ENCODE data around the gene COPG2. TPM values are rescaled to one million over a fixed set of nuclear protein-coding genes. Genes with fewer than 3 reads are reported as not detected.

Gene COPG2
- total and polyA plus RNA-seq, 2 of the 4 experiments (the other 2 are of a cell fraction), result 18.1 to 50.0 TPM

GRCh38 chr7:130701650-130702049 is 33.1 kb upstream of the COPG2 start:
- POLR2A ChIA-PET (ENCODE audit: unreplicated experiment), result no interaction called here
- no peak overlapping the region for H2AK9ac ChIP-seq (replicated peaks; ENCODE audit: low read depth, low read length, poor library complexity)
- CTCF ChIA-PET, result no interaction called here

More at GRCh38 chr7:130701650-130702049, 33.1 kb upstream of the COPG2 start:
- BruUV-seq (replicated peaks), result no TSS peak
- dilution Hi-C loops (cut with HindIII; ENCODE audit: low sequenced_read_pairs, unreplicated experiment) (no loop called here), intact Hi-C loops (cut with micrococcal nuclease) (no loop called here), in situ Hi-C loops (cut with MboI; ENCODE audit: low sequenced_read_pairs) (no loop called here)
- Histone ChIP-seq H3K27me3 (ENCODE audit: control insufficient read depth, insufficient read depth, low read length) (peaks cover 8% of the 10 kb centered on the region), H4K20me1 (ENCODE audit: insufficient read depth, low read length) (no peaks in the 10 kb centered on the region), H3K79me1 (ENCODE audit: low read depth in 1 of 2, low read length in 2 of 2) (no peaks in the 10 kb centered on the region), H2BK20ac (ENCODE audit: low read depth, low read length) (no peak overlapping the region), H3K4me3 (ENCODE audit: insufficient read depth, low read depth, low read length) (no peak overlapping the region), H4K8ac (ENCODE audit: low read depth in 2 of 2, low read length in 2 of 2) (no peak overlapping the region), H3K9ac (ENCODE audit: low read depth, low read length) (no peak overlapping the region), H4K91ac (ENCODE audit: insufficient read depth, low read depth, low read length) (no peak overlapping the region), H4K5ac (ENCODE audit: low read depth, low read length) (no peak overlapping the region), H2AK5ac (ENCODE audit: low read depth, low read length) (no peak overlapping the region), H2BK120ac (ENCODE audit: low read depth, low read length) (no peak overlapping the region), H3K4me2 (ENCODE audit: low read depth, low read length) (no peak overlapping the region), H2BK15ac (ENCODE audit: low read depth, low read length) (no peak overlapping the region), H3K27ac (ENCODE audit: insufficient read depth, low read length) (no peak overlapping the region), H2AFZ (replicated peaks; ENCODE audit: low read length, poor library complexity) (no peak overlapping the region), H3K14ac (replicated peaks; ENCODE audit: low read depth, low read length) (no peak overlapping the region), H3K9me3 (ENCODE audit: control insufficient read depth, insufficient read depth, low read length) (no peaks in the 10 kb centered on the region), H3K4me1 (ENCODE audit: control insufficient read depth, insufficient read depth, low read length) (no peaks in the 10 kb centered on the region), H3K36me3 (ENCODE audit: control insufficient read depth, insufficient read depth, low read length) (no peaks in the 10 kb centered on the region), H3K18ac (ENCODE audit: low read depth, low read length) (no peak overlapping the region), H3K4ac (ENCODE audit: low read depth, low read length) (no peak overlapping the region), H3K56ac (ENCODE audit: extremely low read depth, insufficient read depth, low read length) (no peak overlapping the region), H3K9me1 (ENCODE audit: insufficient read depth, low read length) (no peaks in the 10 kb centered on the region), H2BK5ac (ENCODE audit: low read depth, low read length, poor library complexity, severe bottlenecking) (no peak overlapping the region), H3K23ac (ENCODE audit: low read depth, low read length) (no peak overlapping the region)
- no CpG with 5 or more reads among the region's 2 CpGs for WGBS, 2 experiments (ENCODE audit: extremely low coverage in 2 of 2, insufficient read length in 1 of 2)
- TF ChIP-seq CHD1 (IDR thresholded peaks at IDR 0.05; ENCODE audit: low read depth, low read length) (no peak), CTCF (conservative IDR thresholded peaks at IDR 0.05; ENCODE audit: low read depth, low read length) (no peak)
- ATAC-seq (ENCODE audit: low read depth) (no peak), DNase-seq (no peak)
